GM13977 (cell line): Measurements from ENCODE around the gene TSHZ2.

Experiments
- DNase-seq: peaks from one replicate; pipeline ENCODE4 v3.0.0; 2012; ENCODE audit warnings: low spot score
- in situ Hi-C: fragments of 300-500 bp; cut with MboI; formaldehyde crosslinking; loops from one replicate; pipeline ENCODE4 v1.12.0; 2022; ENCODE audit warnings: low sequenced_read_pairs, low pct_unique_long_range_greater_than_20kb, mixed read lengths, inconsistent platforms; ENCODE audit not compliant: unreplicated experiment
- TF ChIP-seq, protein P1 (sequence below): IDR thresholded peaks from 2 replicates; pipeline ENCODE4 v1.5.1; 2012; ENCODE audit warnings: mild to moderate bottlenecking, control low read depth; ENCODE audit not compliant: insufficient read depth; ENCODE audit errors: extremely low read depth, missing control alignments

The TSHZ2 gene

DNA sequence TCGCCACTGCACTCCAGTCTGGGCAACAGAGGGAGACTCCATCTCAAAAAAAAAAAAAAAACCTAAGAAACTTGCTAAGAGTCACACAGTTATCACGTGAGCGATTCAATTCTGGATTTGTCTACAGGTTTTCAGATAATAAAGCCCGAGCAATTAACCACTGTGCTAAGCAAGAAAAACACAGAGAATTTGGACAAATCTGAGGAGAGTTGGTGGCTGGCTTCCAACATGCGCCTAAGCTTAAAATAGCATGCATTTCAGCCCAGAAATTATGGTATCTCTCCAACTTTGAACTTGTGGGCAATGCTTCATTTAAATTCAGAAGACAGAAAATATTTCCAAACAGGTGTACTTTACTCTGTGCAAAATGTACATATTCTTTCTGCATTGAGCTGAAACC lies 232.9 kb downstream of the TSHZ2 start:
- in situ Hi-C loops: no loop called here
- no peak for DNase-seq
- TF ChIP-seq, protein P1, sequence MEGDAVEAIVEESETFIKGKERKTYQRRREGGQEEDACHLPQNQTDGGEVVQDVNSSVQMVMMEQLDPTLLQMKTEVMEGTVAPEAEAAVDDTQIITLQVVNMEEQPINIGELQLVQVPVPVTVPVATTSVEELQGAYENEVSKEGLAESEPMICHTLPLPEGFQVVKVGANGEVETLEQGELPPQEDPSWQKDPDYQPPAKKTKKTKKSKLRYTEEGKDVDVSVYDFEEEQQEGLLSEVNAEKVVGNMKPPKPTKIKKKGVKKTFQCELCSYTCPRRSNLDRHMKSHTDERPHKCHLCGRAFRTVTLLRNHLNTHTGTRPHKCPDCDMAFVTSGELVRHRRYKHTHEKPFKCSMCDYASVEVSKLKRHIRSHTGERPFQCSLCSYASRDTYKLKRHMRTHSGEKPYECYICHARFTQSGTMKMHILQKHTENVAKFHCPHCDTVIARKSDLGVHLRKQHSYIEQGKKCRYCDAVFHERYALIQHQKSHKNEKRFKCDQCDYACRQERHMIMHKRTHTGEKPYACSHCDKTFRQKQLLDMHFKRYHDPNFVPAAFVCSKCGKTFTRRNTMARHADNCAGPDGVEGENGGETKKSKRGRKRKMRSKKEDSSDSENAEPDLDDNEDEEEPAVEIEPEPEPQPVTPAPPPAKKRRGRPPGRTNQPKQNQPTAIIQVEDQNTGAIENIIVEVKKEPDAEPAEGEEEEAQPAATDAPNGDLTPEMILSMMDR: no peak

- DNase-seq: no peak
- in situ Hi-C loops: no loop called here
These were observed 236.1 kb downstream of the TSHZ2 start for GRCh38 chr20:53208110-53208832.

DNA sequence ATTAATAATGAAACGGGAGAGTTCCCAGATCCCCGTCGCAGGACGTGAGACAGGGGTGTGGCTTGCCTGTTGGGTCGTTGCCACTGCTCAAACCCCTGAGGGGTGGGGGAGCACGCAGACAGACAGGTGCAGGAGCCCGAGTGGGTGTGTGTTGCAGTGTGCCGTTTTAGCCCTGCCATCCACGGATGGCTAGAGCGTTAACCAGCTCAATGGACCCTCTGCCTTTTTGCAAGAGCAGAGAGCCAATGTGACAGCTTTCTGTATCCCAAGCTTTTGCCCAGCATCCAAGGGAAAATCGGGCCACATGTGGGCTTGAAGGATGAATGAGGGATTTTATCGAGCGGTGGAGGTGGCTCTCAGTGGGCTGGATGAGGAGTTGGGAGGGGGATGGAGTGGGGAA lies 237.9 kb downstream of the TSHZ2 start:
- TF ChIP-seq, protein P1: no peak
- no peak for DNase-seq
- in situ Hi-C loops: no loop called here

More at GRCh38 chr20:53208110-53208832, 236.1 kb downstream of the TSHZ2 start:
- TF ChIP-seq, protein P1: peak; percentile 22

DNA sequence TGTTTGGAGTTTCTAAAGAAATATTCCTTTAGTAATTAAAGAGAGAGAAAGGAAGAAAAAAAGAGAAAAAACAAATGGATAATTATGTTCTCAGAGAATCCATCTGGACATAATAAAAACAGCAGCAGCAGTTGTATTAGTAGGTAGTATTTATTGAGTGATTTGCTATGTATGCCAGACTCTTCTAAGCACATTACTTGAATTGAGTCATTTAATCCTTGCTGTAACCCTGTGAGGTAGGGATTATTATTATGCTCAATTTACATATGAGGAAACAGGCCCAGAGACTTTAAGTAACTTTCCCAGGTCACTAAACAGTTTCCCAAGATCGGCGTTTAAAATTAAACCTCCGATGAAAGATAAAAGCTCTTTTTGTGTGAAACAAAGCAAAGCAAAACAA lies 238.8 kb downstream of the TSHZ2 start:
- TF ChIP-seq, protein P1: no peak
- DNase-seq: no peak
- in situ Hi-C loops: no loop called here

- DNase-seq: no peak
- TF ChIP-seq, protein P1: no peak
- in situ Hi-C loops: no loop called here
These were observed 239.9 kb downstream of the TSHZ2 start for GRCh38 chr20:53212018-53212417.

- in situ Hi-C loops: no loop called here
- DNase-seq: no peak
- TF ChIP-seq, protein P1: no peak
These were observed 242.2 kb downstream of the TSHZ2 start for GRCh38 chr20:53214392-53214791.
